Upper lobe of right lung (tissue), 1 donor: Measurements from ENCODE around the gene FYTTD1. TPM values are rescaled to one million over a fixed set of nuclear protein-coding genes. Genes with fewer than 3 reads are reported as not detected.

Experiments used
- ATAC-seq: fragments of 200-7000 bp; cut with Tn5 transposase; one replicate; pipeline ENCODE4 v1.9.1; 2020; ENCODE audit warnings: mild to moderate bottlenecking, moderate library complexity
- DNase-seq: peaks from one replicate; pipeline ENCODE4 v3.0.0-alpha.2; 2020
- H3K27ac ChIP-seq: fragments of 200-600 bp; one replicate; pipeline ENCODE4 v1.8.0; 2022
- H3K27me3 ChIP-seq: fragments of 200-600 bp; one replicate; pipeline ENCODE4 v1.8.0; 2022; ENCODE audit warnings: mild to moderate bottlenecking
- H3K36me3 ChIP-seq: fragments of 200-600 bp; one replicate; pipeline ENCODE4 v1.8.0; 2022
- H3K4me1 ChIP-seq: fragments of 200-600 bp; one replicate; pipeline ENCODE4 v1.8.0; 2022
- H3K4me3 ChIP-seq: fragments of 200-600 bp; one replicate; pipeline ENCODE4 v1.8.0; 2022; ENCODE audit warnings: mild to moderate bottlenecking
- H3K9me3 ChIP-seq: fragments of 200-600 bp; one replicate; pipeline ENCODE4 v1.8.0; 2022
- CTCF ChIP-seq: fragments of 200-600 bp; IDR thresholded peaks from one replicate; pipeline ENCODE4 v1.8.0; 2022; ENCODE audit warnings: antibody characterized with exemption
- intact Hi-C: fragments of 100-400 bp; cut with DNase I; formaldehyde crosslinking; loops from one replicate; pipeline ENCODE4 v1.11.0; 2022
- total RNA-seq: library from RNA; stranded (reverse); fragmentation: NEBNext Ultra II Directional; extraction: Animal tissue kit (Norgen Biotek cat#: 25700); gene quantifications from one replicate; pipeline ENCODE4 v1.2.1, GENCODE V29; 2021
- donor health status: DM: no; HTN: yes; CAD: no; lungs with severe emphysema.

Gene FYTTD1
- total RNA-seq, 1 donor from 2014 or later: 46.8 TPM

GRCh38 chr3:197814372-197814771, 64.7 kb downstream of the FYTTD1 start:
- no peak overlapping the region for H3K27ac ChIP-seq
- intact Hi-C loops: no loop called here

DNA sequence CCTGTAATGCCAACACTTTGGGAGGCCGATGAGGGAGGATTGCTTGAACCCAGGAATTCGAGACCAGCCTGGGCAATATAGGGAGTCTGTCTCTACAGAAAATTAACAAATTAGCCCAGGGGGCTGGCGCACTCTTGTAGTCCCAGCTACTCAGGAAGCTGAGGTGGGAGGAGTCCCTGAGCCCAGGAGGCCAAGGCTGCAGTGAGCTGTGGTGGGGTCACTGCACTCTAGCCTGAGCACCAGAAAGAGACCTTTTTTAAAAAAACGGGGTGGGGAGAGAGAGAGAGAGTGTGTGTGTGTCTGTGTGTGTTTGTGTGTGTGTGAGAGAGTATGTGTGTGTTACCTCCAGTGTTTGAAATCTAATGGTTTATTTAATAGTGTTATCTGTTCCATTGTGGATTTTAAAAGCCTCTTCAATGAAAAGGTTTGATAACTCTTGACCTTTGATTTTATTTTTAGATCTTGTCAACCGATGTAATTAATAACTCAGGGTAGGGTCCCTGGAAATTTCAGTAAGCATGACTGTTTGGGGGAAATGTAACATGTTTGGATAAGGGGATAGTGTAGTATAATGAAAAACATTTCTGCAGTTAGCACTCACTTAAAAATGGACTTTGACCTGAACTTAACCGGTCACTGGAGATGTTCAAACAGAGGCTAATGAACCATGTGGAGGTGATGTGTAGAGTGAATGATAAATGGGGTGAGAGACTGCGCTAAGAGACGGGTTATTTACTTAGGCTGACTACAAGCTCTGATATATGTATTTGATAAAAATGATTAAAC, 71.1 kb downstream of the FYTTD1 start:
- H3K4me3 ChIP-seq: no peak overlapping the region
- no peak overlapping the region for H3K27ac ChIP-seq
- ATAC-seq (no peak), DNase-seq (no peak)
- intact Hi-C loops: no loop called here
- H3K27me3 ChIP-seq: no peaks in the 10 kb centered on the region
- TF ChIP-seq CTCF: no peak
- no peaks in the 10 kb centered on the region for H3K4me1 ChIP-seq
- peaks cover 13% of the 10 kb centered on the region for H3K36me3 ChIP-seq
- no peaks in the 10 kb centered on the region for H3K9me3 ChIP-seq

More at GRCh38 chr3:197814372-197814771, 64.7 kb downstream of the FYTTD1 start:
- no peak for ATAC-seq
- peaks cover 6% of the 10 kb centered on the region for H3K4me1 ChIP-seq
- H3K27me3 ChIP-seq: no peaks in the 10 kb centered on the region
- no peak for DNase-seq
- no peak overlapping the region for H3K4me3 ChIP-seq
- no peaks in the 10 kb centered on the region for H3K9me3 ChIP-seq
- no peaks in the 10 kb centered on the region for H3K36me3 ChIP-seq
- no peak for TF ChIP-seq CTCF

DNA sequence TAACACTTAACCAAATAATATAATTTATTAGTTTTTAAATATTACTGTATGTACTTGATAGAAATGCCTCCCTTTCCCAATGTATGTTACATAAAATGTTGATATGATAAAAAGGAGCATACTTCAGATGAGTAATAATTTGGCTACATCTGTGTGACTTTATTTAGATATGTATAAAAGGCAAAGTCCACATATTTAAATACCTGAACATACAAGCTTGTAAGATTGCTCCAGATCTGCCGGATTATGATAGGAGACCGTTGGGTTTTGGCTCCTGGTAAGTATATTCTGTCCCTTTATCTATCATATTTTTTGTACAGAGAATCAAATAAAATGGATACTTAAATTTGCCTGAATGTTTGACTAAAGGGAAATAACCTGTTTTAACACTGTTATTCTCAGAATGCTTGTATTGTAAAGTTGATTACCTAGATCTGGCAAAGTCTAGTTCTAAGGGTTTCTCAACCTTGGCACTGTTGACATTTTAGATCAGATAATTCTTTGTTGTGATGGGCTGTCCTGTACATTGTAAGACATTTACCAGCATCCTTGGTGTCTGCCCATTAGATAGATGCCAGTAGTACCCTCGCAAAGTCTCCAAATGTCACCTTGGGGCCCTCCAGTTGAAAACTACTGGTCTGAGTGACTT, 79.8 kb downstream of the FYTTD1 start:
- H3K9me3 ChIP-seq: no peaks in the 10 kb centered on the region
- DNase-seq (no peak), ATAC-seq (no peak)
- no peaks in the 10 kb centered on the region for H3K27me3 ChIP-seq
- intact Hi-C loops: no loop called here
- no peaks in the 10 kb centered on the region for H3K4me1 ChIP-seq
- no peak for TF ChIP-seq CTCF
- peaks cover 73% of the 10 kb centered on the region for H3K36me3 ChIP-seq
- no peak overlapping the region for H3K27ac ChIP-seq
- no peak overlapping the region for H3K4me3 ChIP-seq

DNA sequence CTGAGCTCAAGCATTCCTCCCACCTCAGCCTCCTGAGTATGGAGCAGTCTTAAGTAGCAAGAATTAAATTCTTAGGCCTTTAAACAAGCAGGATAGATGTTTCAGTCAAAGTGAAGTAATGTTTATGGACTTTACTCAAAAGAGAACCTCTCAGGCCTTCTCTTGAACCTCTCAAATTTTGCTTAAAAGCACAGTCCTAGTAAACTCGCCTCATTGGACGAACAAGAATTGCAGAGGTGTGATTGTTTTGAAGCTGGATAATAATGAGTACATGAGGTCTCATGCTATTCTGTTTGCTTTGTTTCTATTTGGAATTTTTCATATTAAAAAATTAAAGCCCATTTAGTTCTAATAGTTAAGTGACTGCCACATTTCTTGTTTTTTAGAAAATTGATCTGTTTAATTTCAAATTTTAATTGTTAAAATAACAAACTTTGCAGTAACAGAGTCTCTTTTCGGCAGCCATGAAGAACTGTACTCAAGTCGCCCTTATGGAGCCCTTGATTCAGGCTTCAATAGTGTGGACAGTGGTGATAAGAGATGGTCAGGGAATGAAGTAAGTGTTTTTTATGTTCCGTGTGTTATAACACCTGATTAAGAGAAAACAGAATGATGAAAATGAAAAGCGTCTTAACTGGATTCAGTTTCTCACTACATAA, 80.8 kb downstream of the FYTTD1 start:
- Histone ChIP-seq H3K27ac (no peak overlapping the region), H3K36me3 (peaks cover 82% of the 10 kb centered on the region), H3K27me3 (no peaks in the 10 kb centered on the region), H3K4me1 (no peaks in the 10 kb centered on the region), H3K9me3 (no peaks in the 10 kb centered on the region), H3K4me3 (no peak overlapping the region)
- no peak for TF ChIP-seq CTCF
- DNase-seq (no peak), ATAC-seq (peak; percentile 79)
- intact Hi-C loops: no loop called here

DNA sequence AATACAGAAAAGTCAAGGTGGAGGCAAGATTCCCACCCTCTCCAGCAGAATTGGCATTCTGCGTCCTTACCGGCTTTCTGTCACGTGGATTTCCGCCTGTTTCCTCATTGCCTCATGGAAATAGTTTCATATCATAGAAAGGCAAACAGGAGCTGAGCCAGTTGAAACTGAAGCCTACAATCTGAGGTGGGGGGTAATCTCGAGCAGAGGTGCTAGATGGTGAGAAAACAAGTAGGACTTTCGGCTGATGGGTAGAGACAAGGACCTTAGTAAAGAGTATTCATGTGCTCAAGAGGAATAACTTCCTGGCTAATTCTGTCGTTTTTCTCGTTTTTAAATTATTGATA, 81.3 kb downstream of the FYTTD1 start:
- no peaks in the 10 kb centered on the region for H3K9me3 ChIP-seq
- no peaks in the 10 kb centered on the region for H3K4me1 ChIP-seq
- H3K4me3 ChIP-seq: no peak overlapping the region
- no peaks in the 10 kb centered on the region for H3K27me3 ChIP-seq
- H3K27ac ChIP-seq: no peak overlapping the region
- DNase-seq: no peak
- H3K36me3 ChIP-seq: peaks cover 87% of the 10 kb centered on the region
- no peak for TF ChIP-seq CTCF
- intact Hi-C loops: no loop called here
- ATAC-seq: peak; percentile 62
